HUDEP-2 (cell line): ENCODE measurements around the gene NCAM2.
A peak's percentile ranks its signal among the peaks of the same experiment; 100 is the strongest.

ENCODE experiments used
- DNase-seq, 76 experiments: peaks; one replicate each; lab custom pipeline; 2025; ENCODE audit not compliant: unreplicated experiment in 76 of 76; lab: John Stamatoyannopoulos, UW

The NCAM2 gene

GRCh38 chr21:21286170-21286798 is 288.1 kb downstream of the NCAM2 start:
- DNase-seq = no peak

GRCh38 chr21:21290751-21291150 is 292.5 kb downstream of the NCAM2 start:
- DNase-seq = no peak

- no peak for DNase-seq
These were observed 293.8 kb downstream of the NCAM2 start for GRCh38 chr21:21291883-21292569.

- no peak for DNase-seq
These were observed 297.1 kb downstream of the NCAM2 start for GRCh38 chr21:21295303-21295702.

- no peak for DNase-seq
These were observed 299.0 kb downstream of the NCAM2 start for GRCh38 chr21:21297211-21297610.

GRCh38 chr21:21301013-21301412 is 302.8 kb downstream of the NCAM2 start:
- DNase-seq = no peak

- no peak for DNase-seq
These were observed 311.3 kb downstream of the NCAM2 start for GRCh38 chr21:21309510-21309909.

- DNase-seq = no peak
These were observed 326.1 kb downstream of the NCAM2 start for GRCh38 chr21:21324297-21324696.

- peak in 4 of 76 experiments; percentile 10 to 37 (median 14) for DNase-seq
These were observed 334.3 kb downstream of the NCAM2 start for GRCh38 chr21:21332492-21332891.

GRCh38 chr21:21341041-21341440 is 342.8 kb downstream of the NCAM2 start:
- DNase-seq = no peak

GRCh38 chr21:21345296-21345695 is 347.1 kb downstream of the NCAM2 start:
- no peak for DNase-seq

GRCh38 chr21:21345872-21346271 is 347.7 kb downstream of the NCAM2 start:
- no peak for DNase-seq

- DNase-seq = no peak
These were observed 368.1 kb downstream of the NCAM2 start for GRCh38 chr21:21366277-21366676.

- DNase-seq = no peak
These were observed 369.4 kb downstream of the NCAM2 start for GRCh38 chr21:21367583-21367982.

GRCh38 chr21:21373969-21374368 is 375.8 kb downstream of the NCAM2 start:
- no peak for DNase-seq

- DNase-seq = no peak
These were observed 384.9 kb downstream of the NCAM2 start for GRCh38 chr21:21383126-21383525.

GRCh38 chr21:21384977-21385376 is 386.8 kb downstream of the NCAM2 start:
- DNase-seq = no peak

- no peak for DNase-seq
These were observed 387.2 kb downstream of the NCAM2 start for GRCh38 chr21:21385404-21385803.

- DNase-seq = no peak
These were observed 389.7 kb downstream of the NCAM2 start for GRCh38 chr21:21387916-21388315.

GRCh38 chr21:21394064-21394463 is 395.9 kb downstream of the NCAM2 start:
- DNase-seq = no peak

GRCh38 chr21:21396424-21396823 is 398.2 kb downstream of the NCAM2 start:
- no peak for DNase-seq

- no peak for DNase-seq
These were observed 399.3 kb downstream of the NCAM2 start for GRCh38 chr21:21397464-21397863.
